HL-60 (cell line): Measurements from ENCODE around the gene IGSF6.

Experiments used
- GABPA ChIP-seq: IDR thresholded peaks from 2 replicates; pipeline ENCODE4 v1.6.1; 2012; ENCODE audit warnings: low read depth
- POLR2AphosphoS5 ChIP-seq: IDR thresholded peaks from 2 replicates; pipeline ENCODE4 v1.6.1; 2012; ENCODE audit warnings: low read depth
- SPI1 ChIP-seq: IDR thresholded peaks from 2 replicates; pipeline ENCODE4 v1.6.1; 2012; ENCODE audit warnings: low read depth, mild to moderate bottlenecking, borderline replicate concordance
- TF ChIP-seq, protein P1 (sequence below): IDR thresholded peaks from one replicate; pipeline ENCODE4 v1.5.1; 2011; ENCODE audit warnings: low read length, control low read depth, inconsistent platforms; ENCODE audit not compliant: insufficient read depth
- TF ChIP-seq, protein P2 (sequence below): IDR thresholded peaks from 2 replicates; pipeline ENCODE4 v1.6.1; 2012; ENCODE audit warnings: low read depth; ENCODE audit not compliant: insufficient replicate concordance

GRCh38 chr16:21652453-21652852, at the start of gene IGSF6:
- TF ChIP-seq, protein P1, sequence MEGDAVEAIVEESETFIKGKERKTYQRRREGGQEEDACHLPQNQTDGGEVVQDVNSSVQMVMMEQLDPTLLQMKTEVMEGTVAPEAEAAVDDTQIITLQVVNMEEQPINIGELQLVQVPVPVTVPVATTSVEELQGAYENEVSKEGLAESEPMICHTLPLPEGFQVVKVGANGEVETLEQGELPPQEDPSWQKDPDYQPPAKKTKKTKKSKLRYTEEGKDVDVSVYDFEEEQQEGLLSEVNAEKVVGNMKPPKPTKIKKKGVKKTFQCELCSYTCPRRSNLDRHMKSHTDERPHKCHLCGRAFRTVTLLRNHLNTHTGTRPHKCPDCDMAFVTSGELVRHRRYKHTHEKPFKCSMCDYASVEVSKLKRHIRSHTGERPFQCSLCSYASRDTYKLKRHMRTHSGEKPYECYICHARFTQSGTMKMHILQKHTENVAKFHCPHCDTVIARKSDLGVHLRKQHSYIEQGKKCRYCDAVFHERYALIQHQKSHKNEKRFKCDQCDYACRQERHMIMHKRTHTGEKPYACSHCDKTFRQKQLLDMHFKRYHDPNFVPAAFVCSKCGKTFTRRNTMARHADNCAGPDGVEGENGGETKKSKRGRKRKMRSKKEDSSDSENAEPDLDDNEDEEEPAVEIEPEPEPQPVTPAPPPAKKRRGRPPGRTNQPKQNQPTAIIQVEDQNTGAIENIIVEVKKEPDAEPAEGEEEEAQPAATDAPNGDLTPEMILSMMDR, result no peak
- TF ChIP-seq SPI1 (peak; percentile 56; the same call in 1 of the 2 replicates), POLR2AphosphoS5 (no peak), GABPA (no peak)
- TF ChIP-seq, protein P2, sequence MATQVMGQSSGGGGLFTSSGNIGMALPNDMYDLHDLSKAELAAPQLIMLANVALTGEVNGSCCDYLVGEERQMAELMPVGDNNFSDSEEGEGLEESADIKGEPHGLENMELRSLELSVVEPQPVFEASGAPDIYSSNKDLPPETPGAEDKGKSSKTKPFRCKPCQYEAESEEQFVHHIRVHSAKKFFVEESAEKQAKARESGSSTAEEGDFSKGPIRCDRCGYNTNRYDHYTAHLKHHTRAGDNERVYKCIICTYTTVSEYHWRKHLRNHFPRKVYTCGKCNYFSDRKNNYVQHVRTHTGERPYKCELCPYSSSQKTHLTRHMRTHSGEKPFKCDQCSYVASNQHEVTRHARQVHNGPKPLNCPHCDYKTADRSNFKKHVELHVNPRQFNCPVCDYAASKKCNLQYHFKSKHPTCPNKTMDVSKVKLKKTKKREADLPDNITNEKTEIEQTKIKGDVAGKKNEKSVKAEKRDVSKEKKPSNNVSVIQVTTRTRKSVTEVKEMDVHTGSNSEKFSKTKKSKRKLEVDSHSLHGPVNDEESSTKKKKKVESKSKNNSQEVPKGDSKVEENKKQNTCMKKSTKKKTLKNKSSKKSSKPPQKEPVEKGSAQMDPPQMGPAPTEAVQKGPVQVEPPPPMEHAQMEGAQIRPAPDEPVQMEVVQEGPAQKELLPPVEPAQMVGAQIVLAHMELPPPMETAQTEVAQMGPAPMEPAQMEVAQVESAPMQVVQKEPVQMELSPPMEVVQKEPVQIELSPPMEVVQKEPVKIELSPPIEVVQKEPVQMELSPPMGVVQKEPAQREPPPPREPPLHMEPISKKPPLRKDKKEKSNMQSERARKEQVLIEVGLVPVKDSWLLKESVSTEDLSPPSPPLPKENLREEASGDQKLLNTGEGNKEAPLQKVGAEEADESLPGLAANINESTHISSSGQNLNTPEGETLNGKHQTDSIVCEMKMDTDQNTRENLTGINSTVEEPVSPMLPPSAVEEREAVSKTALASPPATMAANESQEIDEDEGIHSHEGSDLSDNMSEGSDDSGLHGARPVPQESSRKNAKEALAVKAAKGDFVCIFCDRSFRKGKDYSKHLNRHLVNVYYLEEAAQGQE, result no peak
